Measurements from ENCODE around the gene TNS3.

DNA sequence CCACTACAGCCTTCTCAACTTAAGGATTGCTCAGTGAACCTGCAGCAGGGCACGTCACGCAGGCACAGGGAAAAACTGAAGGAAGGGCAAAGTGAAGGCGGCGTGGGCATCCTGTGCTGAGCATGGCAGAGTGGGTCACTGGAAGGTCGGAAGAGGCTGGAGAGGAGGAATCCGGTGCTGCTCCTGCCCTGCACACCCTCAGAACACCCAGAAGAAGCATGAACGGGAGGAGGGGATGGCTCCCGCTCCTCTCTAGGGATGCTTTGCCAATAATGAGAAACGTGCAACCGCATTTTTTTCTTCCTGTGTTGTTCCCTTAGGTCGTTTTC is 175.1 kb downstream of the TNS3 start:
- TF ChIP-seq, protein P1, sequence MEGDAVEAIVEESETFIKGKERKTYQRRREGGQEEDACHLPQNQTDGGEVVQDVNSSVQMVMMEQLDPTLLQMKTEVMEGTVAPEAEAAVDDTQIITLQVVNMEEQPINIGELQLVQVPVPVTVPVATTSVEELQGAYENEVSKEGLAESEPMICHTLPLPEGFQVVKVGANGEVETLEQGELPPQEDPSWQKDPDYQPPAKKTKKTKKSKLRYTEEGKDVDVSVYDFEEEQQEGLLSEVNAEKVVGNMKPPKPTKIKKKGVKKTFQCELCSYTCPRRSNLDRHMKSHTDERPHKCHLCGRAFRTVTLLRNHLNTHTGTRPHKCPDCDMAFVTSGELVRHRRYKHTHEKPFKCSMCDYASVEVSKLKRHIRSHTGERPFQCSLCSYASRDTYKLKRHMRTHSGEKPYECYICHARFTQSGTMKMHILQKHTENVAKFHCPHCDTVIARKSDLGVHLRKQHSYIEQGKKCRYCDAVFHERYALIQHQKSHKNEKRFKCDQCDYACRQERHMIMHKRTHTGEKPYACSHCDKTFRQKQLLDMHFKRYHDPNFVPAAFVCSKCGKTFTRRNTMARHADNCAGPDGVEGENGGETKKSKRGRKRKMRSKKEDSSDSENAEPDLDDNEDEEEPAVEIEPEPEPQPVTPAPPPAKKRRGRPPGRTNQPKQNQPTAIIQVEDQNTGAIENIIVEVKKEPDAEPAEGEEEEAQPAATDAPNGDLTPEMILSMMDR (IDR thresholded peaks at IDR 0.05; ENCODE audit: extremely low read depth in 1 of 2, insufficient read depth in 1 of 2, low read depth in 1 of 2, low read length in 2 of 2), result no peak
- no peak for TF ChIP-seq EZH2 (IDR thresholded peaks at IDR 0.05; ENCODE audit: borderline replicate concordance, low read depth, low read length, severe bottlenecking)

All from endothelial cell of umbilical vein (primary cell).